ENCODE measurements around the gene DR1.
"Not testable (repeated sequence)": the region's sequence is repeated elsewhere in the genome, so short reads cannot be mapped to it uniquely, and the experiment has no call there.

Gene DR1

GRCh38 chr1:93338387-93339146, 7.1 kb upstream of the DR1 start:
- in situ Hi-C loops (cut with MboI; ENCODE audit: low sequenced_read_pairs), result no loop called here

GRCh38 chr1:93339171-93339697, 6.5 kb upstream of the DR1 start:
- in situ Hi-C loops (cut with MboI; ENCODE audit: low sequenced_read_pairs), result no loop called here

- in situ Hi-C loops (cut with MboI; ENCODE audit: low sequenced_read_pairs), result no loop called here
Observed at GRCh38 chr1:93340090-93340489, 5.6 kb upstream of the DR1 start.

- in situ Hi-C loops (cut with MboI; ENCODE audit: low sequenced_read_pairs), result no loop called here
Observed at GRCh38 chr1:93344484-93344883, 1.2 kb upstream of the DR1 start.

- in situ Hi-C loops (cut with MboI; ENCODE audit: low sequenced_read_pairs), result no loop called here
Observed at GRCh38 chr1:93344886-93345632, 648 bp upstream of the DR1 start.

GRCh38 chr1:93346421-93346993, 800 bp downstream of the DR1 start:
- in situ Hi-C loops (cut with MboI; ENCODE audit: low sequenced_read_pairs), result no loop called here

- in situ Hi-C loops (cut with MboI; ENCODE audit: low sequenced_read_pairs), result no loop called here
Observed at GRCh38 chr1:93347334-93347899, 1.7 kb downstream of the DR1 start.

- in situ Hi-C loops (cut with MboI; ENCODE audit: low sequenced_read_pairs), result no loop called here
Observed at GRCh38 chr1:93348104-93348728, 2.5 kb downstream of the DR1 start.

GRCh38 chr1:93349231-93350135, 3.8 kb downstream of the DR1 start:
- in situ Hi-C loops (cut with MboI; ENCODE audit: low sequenced_read_pairs), result no loop called here

- in situ Hi-C loops (cut with MboI; ENCODE audit: low sequenced_read_pairs), result no loop called here
Observed at GRCh38 chr1:93350322-93350721, 4.6 kb downstream of the DR1 start.

GRCh38 chr1:93350875-93351274, 5.2 kb downstream of the DR1 start:
- in situ Hi-C loops (cut with MboI; ENCODE audit: low sequenced_read_pairs), result no loop called here

- in situ Hi-C loops (cut with MboI; ENCODE audit: low sequenced_read_pairs), result not testable (repeated sequence)
Observed at GRCh38 chr1:93351346-93351745, 5.6 kb downstream of the DR1 start.

GRCh38 chr1:93352376-93352775, 6.7 kb downstream of the DR1 start:
- in situ Hi-C loops (cut with MboI; ENCODE audit: low sequenced_read_pairs), result no loop called here

GRCh38 chr1:93353286-93353685, 7.6 kb downstream of the DR1 start:
- in situ Hi-C loops (cut with MboI; ENCODE audit: low sequenced_read_pairs), result no loop called here

- in situ Hi-C loops (cut with MboI; ENCODE audit: low sequenced_read_pairs), result no loop called here
Observed at GRCh38 chr1:93354749-93355148, 9.0 kb downstream of the DR1 start.

- in situ Hi-C loops (cut with MboI; ENCODE audit: low sequenced_read_pairs), result no loop called here
Observed at GRCh38 chr1:93357242-93357641, 11.5 kb downstream of the DR1 start.

GRCh38 chr1:93358293-93358692, 12.6 kb downstream of the DR1 start:
- in situ Hi-C loops (cut with MboI; ENCODE audit: low sequenced_read_pairs), result no loop called here

- in situ Hi-C loops (cut with MboI; ENCODE audit: low sequenced_read_pairs), result no loop called here
Observed at GRCh38 chr1:93360111-93360510, 14.4 kb downstream of the DR1 start.

GRCh38 chr1:93362237-93362636, 16.5 kb downstream of the DR1 start:
- in situ Hi-C loops (cut with MboI; ENCODE audit: low sequenced_read_pairs), result no loop called here

- in situ Hi-C loops (cut with MboI; ENCODE audit: low sequenced_read_pairs), result no loop called here
Observed at GRCh38 chr1:93365813-93366212, 20.1 kb downstream of the DR1 start.
